GM12878 (cell line): ENCODE measurements around the gene USP36. TPM values are rescaled to one million over a fixed set of nuclear protein-coding genes. Genes with fewer than 3 reads are reported as not detected.

Experiments used
- BHLHE40 ChIP-seq, 2 experiments: fragments of 450-650 bp in 1 of 2; IDR thresholded peaks; 2 replicates each; pipeline ENCODE4 v1.6.1; 2011 to 2017; ENCODE audit warnings: low read depth in 2 of 2, borderline replicate concordance in 1 of 2, improper control_type of control experiment in 1 of 2, low read length in 1 of 2, mild to moderate bottlenecking in 1 of 2
- FOXK2 ChIP-seq: fragments of 450-650 bp; IDR thresholded peaks from 2 replicates; pipeline ENCODE4 v1.6.1; 2017; ENCODE audit warnings: mild to moderate bottlenecking, moderate library complexity
- GATAD2B ChIP-seq: fragments of 450-650 bp; conservative IDR thresholded peaks from 2 replicates; pipeline ENCODE4 v1.6.1; 2017; ENCODE audit warnings: low read depth, mild to moderate bottlenecking, moderate library complexity
- LARP7 ChIP-seq: fragments of 450-650 bp; IDR thresholded peaks from 2 replicates; pipeline ENCODE4 v1.6.1; 2017; ENCODE audit warnings: mild to moderate bottlenecking
- MEF2B ChIP-seq: fragments of 450-650 bp; IDR thresholded peaks from 2 replicates; pipeline ENCODE4 v1.6.1; 2018; ENCODE audit warnings: mild to moderate bottlenecking, moderate library complexity; ENCODE audit not compliant: partially characterized antibody, poor library complexity, severe bottlenecking
- NR2C1 ChIP-seq: fragments of 450-650 bp; IDR thresholded peaks from 2 replicates; pipeline ENCODE4 v1.6.1; 2017; ENCODE audit warnings: antibody characterized with exemption, mild to moderate bottlenecking, moderate library complexity
- NR2F1 ChIP-seq: fragments of 450-650 bp; conservative IDR thresholded peaks from 2 replicates; pipeline ENCODE4 v1.6.1; 2017; ENCODE audit warnings: mild to moderate bottlenecking
- PAX5 ChIP-seq: IDR thresholded peaks from 2 replicates; pipeline ENCODE4 v1.6.1; 2011; ENCODE audit warnings: low read depth, low read length, borderline replicate concordance
- POLR2AphosphoS2 ChIP-seq: IDR thresholded peaks from 2 replicates; pipeline ENCODE4 v1.6.1; 2011; ENCODE audit warnings: low read depth, mild to moderate bottlenecking, low read length, improper control_type of control experiment, moderate library complexity
- RCOR1 ChIP-seq: conservative IDR thresholded peaks from 2 replicates; pipeline ENCODE4 v1.6.1; 2012; ENCODE audit warnings: low read depth, low read length, improper control_type of control experiment
- RELA ChIP-seq: fragments of 450-650 bp; IDR thresholded peaks from 2 replicates; pipeline ENCODE4 v1.8.0; 2014; ENCODE audit warnings: borderline replicate concordance; ENCODE audit not compliant: partially characterized antibody
- RFX5 ChIP-seq: IDR thresholded peaks from 2 replicates; pipeline ENCODE4 v1.6.1; 2011; ENCODE audit warnings: low read depth, low read length, improper control_type of control experiment
- SMAD1 ChIP-seq: fragments of 450-650 bp; IDR thresholded peaks from 2 replicates; pipeline ENCODE4 v1.6.1; 2018; ENCODE audit warnings: mild to moderate bottlenecking, low read depth; ENCODE audit not compliant: partially characterized antibody
- SMAD5 ChIP-seq: IDR thresholded peaks from 2 replicates; pipeline ENCODE4 v1.6.1; 2016; ENCODE audit warnings: antibody characterized with exemption, low read depth
- SPI1 ChIP-seq: IDR thresholded peaks from 2 replicates; pipeline ENCODE4 v1.6.1; 2011; ENCODE audit warnings: low read depth, mild to moderate bottlenecking, low read length, moderate library complexity, borderline replicate concordance; ENCODE audit not compliant: insufficient read depth
- SUPT20H ChIP-seq: IDR thresholded peaks from 2 replicates; pipeline ENCODE4 v1.6.1; 2011; ENCODE audit warnings: low read depth, mild to moderate bottlenecking, low read length, moderate library complexity, borderline replicate concordance; ENCODE audit not compliant: control insufficient read depth
- ZNF274 ChIP-seq: IDR thresholded peaks from one replicate; pipeline ENCODE4 v1.8.0; 2011; ENCODE audit not compliant: insufficient read length, insufficient read depth
- ZZZ3 ChIP-seq: IDR thresholded peaks from 2 replicates; pipeline ENCODE4 v1.6.1; 2011; ENCODE audit warnings: low read depth; ENCODE audit not compliant: control insufficient read depth, insufficient read length
- polyA plus RNA-seq, 11 experiments: library from polyadenylated mRNA; depleted of rRNA in 4 of 11; unstranded in 6 of 11; stranded (reverse) in 5 of 11; fragments of >200 nt; fragmentation: Nextera tagmentation in 4 of 11; fragmentation: Illumina TruSeq in 1 of 11; extraction: Ambion mirVana in 4 of 11; extraction: Trizol in 1 of 11; gene quantifications; 1 replicate in 1 of 11; 2 replicates in 10 of 11; pipeline versions ENCODE4 v1.2.1 to v1.2.3, GENCODE V29; 2011 to 2016; ENCODE audit warnings: inconsistent platforms in 2 of 11, missing spikeins in 2 of 11, low read depth in 1 of 11
- total RNA-seq, 4 experiments: library from RNA; depleted of rRNA in 3 of 4; stranded (reverse); fragments of >200 nt in 3 of 4; fragmentation: Illumina TruSeq in 1 of 4; extraction: Trizol in 1 of 4; gene quantifications; 2 replicates each; pipeline versions ENCODE4 v1.2.1 to v1.2.3, GENCODE V29; 2013 to 2021
- TF ChIP-seq, protein P1 (sequence below): fragments of 450-650 bp; IDR thresholded peaks from 2 replicates; pipeline ENCODE4 v1.6.1; 2017; ENCODE audit warnings: mild to moderate bottlenecking, moderate library complexity
- TF ChIP-seq, protein P2 (sequence below): fragments of 450-650 bp; IDR thresholded peaks from 2 replicates; pipeline ENCODE4 v1.6.1; 2016; ENCODE audit warnings: mild to moderate bottlenecking
- TF ChIP-seq, protein P3 (sequence below): IDR thresholded peaks from 2 replicates; pipeline ENCODE4 v1.6.1; 2011; ENCODE audit warnings: low read depth, low read length, improper control_type of control experiment, borderline replicate concordance
- TF ChIP-seq, protein P4 (sequence below): IDR thresholded peaks from 2 replicates; pipeline ENCODE4 v1.6.1; 2012; ENCODE audit warnings: mild to moderate bottlenecking, low read depth, low read length

Gene USP36
- total and polyA plus RNA-seq, 10 of the 15 experiments (the other 5 are each of a cell fraction or from before 2014, with no cell fraction given) = 7.2 to 65.7 (median 33.6) TPM

DNA sequence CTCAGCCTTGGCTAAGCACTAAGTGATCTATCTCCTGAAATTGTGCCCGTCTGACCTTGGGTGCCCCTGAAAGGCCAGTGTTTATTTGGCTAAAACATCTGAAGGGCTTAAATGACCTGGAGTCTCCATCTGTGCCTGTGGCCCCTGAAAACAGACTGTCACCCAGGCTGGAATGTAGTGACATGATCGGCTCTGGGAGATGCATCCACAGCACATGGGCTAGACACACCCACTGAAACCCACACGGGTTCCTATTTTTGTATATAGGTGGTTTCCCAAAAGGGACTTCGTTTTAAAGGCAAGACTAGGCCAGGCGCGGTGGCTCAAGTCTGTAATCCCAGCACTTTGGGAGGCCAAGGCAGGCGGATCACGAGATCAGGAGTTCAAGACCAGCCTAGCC is 48.9 kb upstream of the USP36 start (continued):
- TF ChIP-seq, protein P1, sequence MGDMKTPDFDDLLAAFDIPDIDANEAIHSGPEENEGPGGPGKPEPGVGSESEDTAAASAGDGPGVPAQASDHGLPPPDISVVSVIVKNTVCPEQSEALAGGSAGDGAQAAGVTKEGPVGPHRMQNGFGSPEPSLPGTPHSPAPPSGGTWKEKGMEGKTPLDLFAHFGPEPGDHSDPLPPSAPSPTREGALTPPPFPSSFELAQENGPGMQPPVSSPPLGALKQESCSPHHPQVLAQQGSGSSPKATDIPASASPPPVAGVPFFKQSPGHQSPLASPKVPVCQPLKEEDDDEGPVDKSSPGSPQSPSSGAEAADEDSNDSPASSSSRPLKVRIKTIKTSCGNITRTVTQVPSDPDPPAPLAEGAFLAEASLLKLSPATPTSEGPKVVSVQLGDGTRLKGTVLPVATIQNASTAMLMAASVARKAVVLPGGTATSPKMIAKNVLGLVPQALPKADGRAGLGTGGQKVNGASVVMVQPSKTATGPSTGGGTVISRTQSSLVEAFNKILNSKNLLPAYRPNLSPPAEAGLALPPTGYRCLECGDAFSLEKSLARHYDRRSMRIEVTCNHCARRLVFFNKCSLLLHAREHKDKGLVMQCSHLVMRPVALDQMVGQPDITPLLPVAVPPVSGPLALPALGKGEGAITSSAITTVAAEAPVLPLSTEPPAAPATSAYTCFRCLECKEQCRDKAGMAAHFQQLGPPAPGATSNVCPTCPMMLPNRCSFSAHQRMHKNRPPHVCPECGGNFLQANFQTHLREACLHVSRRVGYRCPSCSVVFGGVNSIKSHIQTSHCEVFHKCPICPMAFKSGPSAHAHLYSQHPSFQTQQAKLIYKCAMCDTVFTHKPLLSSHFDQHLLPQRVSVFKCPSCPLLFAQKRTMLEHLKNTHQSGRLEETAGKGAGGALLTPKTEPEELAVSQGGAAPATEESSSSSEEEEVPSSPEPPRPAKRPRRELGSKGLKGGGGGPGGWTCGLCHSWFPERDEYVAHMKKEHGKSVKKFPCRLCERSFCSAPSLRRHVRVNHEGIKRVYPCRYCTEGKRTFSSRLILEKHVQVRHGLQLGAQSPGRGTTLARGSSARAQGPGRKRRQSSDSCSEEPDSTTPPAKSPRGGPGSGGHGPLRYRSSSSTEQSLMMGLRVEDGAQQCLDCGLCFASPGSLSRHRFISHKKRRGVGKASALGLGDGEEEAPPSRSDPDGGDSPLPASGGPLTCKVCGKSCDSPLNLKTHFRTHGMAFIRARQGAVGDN = no peak
- TF ChIP-seq GATAD2B (no peak), NR2F1 (0 out of 2 replicates have a peak, but pooled peaks have one; percentile 38), RCOR1 (no peak), SPI1 (peak; percentile 51; the same call in 1 of the 2 replicates), MEF2B (peak; percentile 85), LARP7 (no peak), SMAD1 (no peak), RFX5 (no peak), RELA (peak; percentile 45), FOXK2 (no peak), SMAD5 (no peak), NR2C1 (no peak), SUPT20H (no peak), ZZZ3 (no peak), POLR2AphosphoS2 (no peak), BHLHE40 (IDR thresholded peaks at IDR 0.05; ENCODE audit: borderline replicate concordance in 1 of 2, low read depth in 2 of 2, low read length in 1 of 2) (peak; percentile 70 to 73), ZNF274 (no peak), PAX5 (no peak)
- TF ChIP-seq, protein P2, sequence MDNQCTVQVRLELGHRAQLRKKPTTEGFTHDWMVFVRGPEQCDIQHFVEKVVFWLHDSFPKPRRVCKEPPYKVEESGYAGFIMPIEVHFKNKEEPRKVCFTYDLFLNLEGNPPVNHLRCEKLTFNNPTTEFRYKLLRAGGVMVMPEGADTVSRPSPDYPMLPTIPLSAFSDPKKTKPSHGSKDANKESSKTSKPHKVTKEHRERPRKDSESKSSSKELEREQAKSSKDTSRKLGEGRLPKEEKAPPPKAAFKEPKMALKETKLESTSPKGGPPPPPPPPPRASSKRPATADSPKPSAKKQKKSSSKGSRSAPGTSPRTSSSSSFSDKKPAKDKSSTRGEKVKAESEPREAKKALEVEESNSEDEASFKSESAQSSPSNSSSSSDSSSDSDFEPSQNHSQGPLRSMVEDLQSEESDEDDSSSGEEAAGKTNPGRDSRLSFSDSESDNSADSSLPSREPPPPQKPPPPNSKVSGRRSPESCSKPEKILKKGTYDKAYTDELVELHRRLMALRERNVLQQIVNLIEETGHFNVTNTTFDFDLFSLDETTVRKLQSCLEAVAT = no peak
- TF ChIP-seq, protein P3, sequence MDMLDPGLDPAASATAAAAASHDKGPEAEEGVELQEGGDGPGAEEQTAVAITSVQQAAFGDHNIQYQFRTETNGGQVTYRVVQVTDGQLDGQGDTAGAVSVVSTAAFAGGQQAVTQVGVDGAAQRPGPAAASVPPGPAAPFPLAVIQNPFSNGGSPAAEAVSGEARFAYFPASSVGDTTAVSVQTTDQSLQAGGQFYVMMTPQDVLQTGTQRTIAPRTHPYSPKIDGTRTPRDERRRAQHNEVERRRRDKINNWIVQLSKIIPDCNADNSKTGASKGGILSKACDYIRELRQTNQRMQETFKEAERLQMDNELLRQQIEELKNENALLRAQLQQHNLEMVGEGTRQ = no peak
- TF ChIP-seq, protein P4, sequence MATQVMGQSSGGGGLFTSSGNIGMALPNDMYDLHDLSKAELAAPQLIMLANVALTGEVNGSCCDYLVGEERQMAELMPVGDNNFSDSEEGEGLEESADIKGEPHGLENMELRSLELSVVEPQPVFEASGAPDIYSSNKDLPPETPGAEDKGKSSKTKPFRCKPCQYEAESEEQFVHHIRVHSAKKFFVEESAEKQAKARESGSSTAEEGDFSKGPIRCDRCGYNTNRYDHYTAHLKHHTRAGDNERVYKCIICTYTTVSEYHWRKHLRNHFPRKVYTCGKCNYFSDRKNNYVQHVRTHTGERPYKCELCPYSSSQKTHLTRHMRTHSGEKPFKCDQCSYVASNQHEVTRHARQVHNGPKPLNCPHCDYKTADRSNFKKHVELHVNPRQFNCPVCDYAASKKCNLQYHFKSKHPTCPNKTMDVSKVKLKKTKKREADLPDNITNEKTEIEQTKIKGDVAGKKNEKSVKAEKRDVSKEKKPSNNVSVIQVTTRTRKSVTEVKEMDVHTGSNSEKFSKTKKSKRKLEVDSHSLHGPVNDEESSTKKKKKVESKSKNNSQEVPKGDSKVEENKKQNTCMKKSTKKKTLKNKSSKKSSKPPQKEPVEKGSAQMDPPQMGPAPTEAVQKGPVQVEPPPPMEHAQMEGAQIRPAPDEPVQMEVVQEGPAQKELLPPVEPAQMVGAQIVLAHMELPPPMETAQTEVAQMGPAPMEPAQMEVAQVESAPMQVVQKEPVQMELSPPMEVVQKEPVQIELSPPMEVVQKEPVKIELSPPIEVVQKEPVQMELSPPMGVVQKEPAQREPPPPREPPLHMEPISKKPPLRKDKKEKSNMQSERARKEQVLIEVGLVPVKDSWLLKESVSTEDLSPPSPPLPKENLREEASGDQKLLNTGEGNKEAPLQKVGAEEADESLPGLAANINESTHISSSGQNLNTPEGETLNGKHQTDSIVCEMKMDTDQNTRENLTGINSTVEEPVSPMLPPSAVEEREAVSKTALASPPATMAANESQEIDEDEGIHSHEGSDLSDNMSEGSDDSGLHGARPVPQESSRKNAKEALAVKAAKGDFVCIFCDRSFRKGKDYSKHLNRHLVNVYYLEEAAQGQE = no peak
